NCI-H1105 (cell line): ENCODE data around the gene LGALS8.

ENCODE experiments used
- DNase-seq: peaks from one replicate; lab custom pipeline; 2025; lab: John Stamatoyannopoulos, UW

Gene LGALS8

GRCh38 chr1:236589531-236589930 is 65.7 kb downstream of the LGALS8 start:
- no peak for DNase-seq

GRCh38 chr1:236590553-236591150 is 66.9 kb downstream of the LGALS8 start:
- DNase-seq: no peak

GRCh38 chr1:236602171-236602570 is 78.4 kb downstream of the LGALS8 start:
- DNase-seq: no peak
